ENCODE data around the gene TLR10. TPM values are rescaled to one million over a fixed set of nuclear protein-coding genes. Genes with fewer than 3 reads are reported as not detected.

The TLR10 gene
- polyA plus RNA-seq, 1 experiment = not detected

DNA sequence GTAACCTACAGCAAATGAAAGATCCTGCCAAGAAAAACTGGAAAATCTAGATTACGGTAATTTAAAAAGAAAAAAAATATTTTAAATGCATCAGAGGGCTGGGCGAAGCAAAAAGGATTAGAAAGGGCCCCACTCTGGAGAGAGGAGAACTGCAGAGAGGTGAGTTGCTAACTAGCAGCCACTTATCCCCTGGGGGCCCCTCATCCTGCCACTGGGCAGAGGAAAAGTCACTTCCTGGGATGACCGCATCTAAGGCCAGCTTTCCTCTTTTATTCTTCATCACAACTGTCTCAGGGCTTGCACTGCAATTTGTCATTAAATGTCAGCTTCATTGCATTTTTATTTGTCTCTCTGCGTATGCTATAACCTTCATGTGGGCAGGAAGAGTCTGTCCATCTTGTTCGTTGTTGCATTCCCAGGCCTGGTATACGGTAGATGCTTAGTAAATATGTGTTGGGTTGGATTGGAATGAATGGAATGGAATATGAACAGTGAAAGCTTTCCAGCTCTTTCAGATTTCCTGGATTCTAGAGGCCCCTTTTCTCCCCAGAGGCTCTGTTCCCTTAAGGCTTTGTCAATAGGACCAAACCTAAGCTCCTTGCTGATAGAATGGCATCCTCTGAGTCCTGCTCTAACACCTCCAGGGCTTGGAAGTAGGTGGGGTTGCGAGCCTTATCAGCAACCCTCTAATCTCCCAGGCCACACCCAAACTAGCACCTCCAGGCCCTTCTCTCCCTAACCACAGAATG, 58.9 kb downstream of the TLR10 start:
- no peak overlapping the region for H3K4me3 ChIP-seq (ENCODE audit: low read depth, low read length)
- CTCF ChIA-PET = interaction anchor here (1.1 to 1.3 kb wide), 3 partner anchors 32 to 663 kb away, joined by 3 to 4 read pairs (median 3); no protein-coding TSS in a partner anchor
- no peak for DNase-seq (ENCODE audit: low read depth)
- POLR2A ChIA-PET = no interaction called here
- no peaks in the 10 kb centered on the region for H3K36me3 ChIP-seq (ENCODE audit: control insufficient read depth, insufficient read depth, low read length)
- H3K27me3 ChIP-seq (ENCODE audit: control insufficient read depth, insufficient read depth, low read length) = 0 out of 2 replicates have a peak, but pooled peaks cover 1% of the 10 kb centered on the region
- TF ChIP-seq, protein P1, sequence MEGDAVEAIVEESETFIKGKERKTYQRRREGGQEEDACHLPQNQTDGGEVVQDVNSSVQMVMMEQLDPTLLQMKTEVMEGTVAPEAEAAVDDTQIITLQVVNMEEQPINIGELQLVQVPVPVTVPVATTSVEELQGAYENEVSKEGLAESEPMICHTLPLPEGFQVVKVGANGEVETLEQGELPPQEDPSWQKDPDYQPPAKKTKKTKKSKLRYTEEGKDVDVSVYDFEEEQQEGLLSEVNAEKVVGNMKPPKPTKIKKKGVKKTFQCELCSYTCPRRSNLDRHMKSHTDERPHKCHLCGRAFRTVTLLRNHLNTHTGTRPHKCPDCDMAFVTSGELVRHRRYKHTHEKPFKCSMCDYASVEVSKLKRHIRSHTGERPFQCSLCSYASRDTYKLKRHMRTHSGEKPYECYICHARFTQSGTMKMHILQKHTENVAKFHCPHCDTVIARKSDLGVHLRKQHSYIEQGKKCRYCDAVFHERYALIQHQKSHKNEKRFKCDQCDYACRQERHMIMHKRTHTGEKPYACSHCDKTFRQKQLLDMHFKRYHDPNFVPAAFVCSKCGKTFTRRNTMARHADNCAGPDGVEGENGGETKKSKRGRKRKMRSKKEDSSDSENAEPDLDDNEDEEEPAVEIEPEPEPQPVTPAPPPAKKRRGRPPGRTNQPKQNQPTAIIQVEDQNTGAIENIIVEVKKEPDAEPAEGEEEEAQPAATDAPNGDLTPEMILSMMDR (IDR thresholded peaks at IDR 0.05; ENCODE audit: insufficient read depth, low read depth, low read length) = no peak

DNA sequence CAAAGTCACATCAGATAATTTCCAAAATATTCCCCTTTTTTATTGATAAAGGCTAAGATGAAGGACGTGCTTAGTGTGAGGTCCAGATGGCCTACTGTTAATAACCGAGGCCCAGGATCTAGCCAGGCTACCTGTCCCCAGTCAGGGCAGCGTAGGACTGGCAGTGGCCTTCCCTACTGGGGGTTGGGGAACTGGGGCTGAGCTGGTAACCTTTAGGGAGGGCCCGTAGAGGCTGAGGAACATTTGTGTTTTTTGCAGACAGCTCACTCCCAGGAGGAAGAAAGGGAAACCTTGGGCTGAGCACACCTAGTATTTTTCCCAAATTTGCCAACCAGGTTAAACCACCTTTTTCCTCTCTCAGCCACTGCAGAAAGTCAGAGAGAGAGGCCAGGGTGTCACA, 59.7 kb downstream of the TLR10 start:
- Histone ChIP-seq H3K4me3 (ENCODE audit: low read depth, low read length) (no peak overlapping the region), H3K36me3 (ENCODE audit: control insufficient read depth, insufficient read depth, low read length) (no peaks in the 10 kb centered on the region), H3K27me3 (ENCODE audit: control insufficient read depth, insufficient read depth, low read length) (0 out of 2 replicates have a peak, but pooled peaks cover 1% of the 10 kb centered on the region)
- TF ChIP-seq, protein P1 (IDR thresholded peaks at IDR 0.05; ENCODE audit: insufficient read depth, low read depth, low read length) = no peak
- POLR2A ChIA-PET = no interaction called here
- DNase-seq (ENCODE audit: low read depth) = no peak
- CTCF ChIA-PET = interaction anchor here (0.7 to 1.3 kb wide), 4 partner anchors 31 to 663 kb away, joined by 3 to 4 read pairs (median 3); no protein-coding TSS in a partner anchor

Small RNA genes lying within 50 kb of the gene (small RNA-seq; reads per million reads assigned to genes)
- gene RNA5SP158 (ENCODE audit: insufficient read length, low read depth, low replicate concordance) = not detected

Other genes with a start within 250 kb of the TLR10 start
- 11.4 and 11.7 TPM in 2 replicates for gene KLF3, start 118.8 kb downstream of the TLR10 start, polyA plus RNA-seq (2011; rRNA removed)
- gene TLR1, start 21.8 kb upstream of the TLR10 start, polyA plus RNA-seq (2011; rRNA removed) = 0.05 and 0.16 TPM in 2 replicates
- gene TLR6, start 73.8 kb upstream of the TLR10 start, polyA plus RNA-seq (2011; rRNA removed) = 0.27 and 0.70 TPM in 2 replicates
- gene FAM114A1, start 84.8 kb upstream of the TLR10 start, polyA plus RNA-seq (2011; rRNA removed) = 184 and 222 TPM in 2 replicates
- gene TMEM156, start 249.4 kb upstream of the TLR10 start, polyA plus RNA-seq (2011; rRNA removed) = 0.07 and 0.15 TPM in 2 replicates